Stimulated activated naive CD8-positive, alpha-beta T cell treated with anti-CD3 and anti-CD28 coated beads, Interleukin-15, amount 100 ng/mL, for 72 hours (primary cell): ENCODE results near the gene MYO9B.
"Not testable (repeated sequence)": the region's sequence is repeated elsewhere in the genome, so short reads cannot be mapped to it uniquely, and the experiment has no call there.

Source experiments
- ATAC-seq: fragments of 150-1000 bp; cut with Tn5 transposase; 2 replicates; pipeline ENCODE4 v1.10.0; 2021; ENCODE audit warnings: mild to moderate bottlenecking, moderate library complexity
- DNase-seq, 2 donors: peaks; one replicate each; pipeline ENCODE4 v3.0.0; 2021 to 2022
- H3K27ac Mint-ChIP-seq, 2 donors: one replicate each; pipeline ENCODE4 v1.8.0; 2022; ENCODE audit warnings: mild to moderate bottlenecking in 2 of 2, mixed read lengths in 2 of 2, moderate library complexity in 2 of 2
- H3K27me3 Mint-ChIP-seq: one replicate; pipeline ENCODE4 v1.8.0; 2022; ENCODE audit warnings: mixed read lengths
- H3K4me1 Mint-ChIP-seq: one replicate; pipeline ENCODE4 v1.8.0; 2022; ENCODE audit warnings: mild to moderate bottlenecking, mixed read lengths
- H3K4me3 Mint-ChIP-seq, 2 donors: one replicate each; pipeline ENCODE4 v1.8.0; 2022; ENCODE audit warnings: mild to moderate bottlenecking in 2 of 2, mixed read lengths in 2 of 2, moderate library complexity in 1 of 2
- H3K9me3 Mint-ChIP-seq, 2 donors: one replicate each; pipeline ENCODE4 v1.8.0; 2022; ENCODE audit warnings: mixed read lengths in 2 of 2

The MYO9B gene

DNA sequence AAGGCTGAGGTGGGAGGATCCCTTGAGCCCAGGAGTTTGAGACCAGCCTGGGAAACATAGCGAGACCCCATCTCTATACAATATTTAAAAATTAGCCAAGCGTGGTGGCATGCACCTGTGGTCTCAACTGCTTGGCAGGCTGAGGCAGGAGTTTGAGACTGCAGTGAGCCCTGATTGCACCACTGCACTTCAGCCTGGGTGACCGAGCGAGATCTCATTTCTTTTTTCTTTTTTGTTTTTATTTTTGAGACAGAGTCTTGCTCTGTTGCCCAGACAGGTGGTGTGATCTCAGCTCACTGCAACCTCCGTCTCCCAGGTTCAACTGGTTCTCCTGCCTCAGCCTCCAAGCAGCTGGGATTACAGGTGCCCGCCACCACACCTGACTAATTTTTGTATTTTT is 116.2 kb downstream of the MYO9B start:
- H3K4me3 Mint-ChIP-seq, H3K4me1 Mint-ChIP-seq, H3K9me3 Mint-ChIP-seq, H3K27me3 Mint-ChIP-seq, DNase-seq, H3K27ac Mint-ChIP-seq, ATAC-seq: not testable (repeated sequence)

DNA sequence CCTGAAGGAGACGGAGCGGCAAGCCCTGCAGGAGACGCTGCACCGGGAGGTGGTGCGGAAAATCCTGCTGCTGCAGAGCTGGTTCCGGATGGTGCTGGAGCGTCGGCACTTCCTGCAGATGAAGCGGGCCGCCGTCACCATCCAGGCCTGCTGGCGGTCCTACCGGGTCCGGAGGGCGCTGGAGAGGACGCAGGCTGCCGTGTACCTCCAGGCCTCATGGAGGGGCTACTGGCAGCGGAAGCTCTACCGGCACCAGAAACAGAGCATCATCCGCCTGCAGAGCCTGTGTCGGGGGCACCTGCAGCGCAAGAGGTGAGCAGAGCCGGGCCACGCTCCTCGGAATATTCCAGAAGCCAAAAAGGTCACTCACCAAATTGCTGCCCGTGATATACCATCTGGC is 117.2 kb downstream of the MYO9B start:
- no peaks in the 10 kb centered on the region for H3K27me3 Mint-ChIP-seq
- no peak overlapping the region for H3K27ac Mint-ChIP-seq
- H3K4me3 Mint-ChIP-seq = no peak overlapping the region
- ATAC-seq = no peak
- no peak for DNase-seq
- H3K9me3 Mint-ChIP-seq = no peaks in the 10 kb centered on the region
- no peaks in the 10 kb centered on the region for H3K4me1 Mint-ChIP-seq

DNA sequence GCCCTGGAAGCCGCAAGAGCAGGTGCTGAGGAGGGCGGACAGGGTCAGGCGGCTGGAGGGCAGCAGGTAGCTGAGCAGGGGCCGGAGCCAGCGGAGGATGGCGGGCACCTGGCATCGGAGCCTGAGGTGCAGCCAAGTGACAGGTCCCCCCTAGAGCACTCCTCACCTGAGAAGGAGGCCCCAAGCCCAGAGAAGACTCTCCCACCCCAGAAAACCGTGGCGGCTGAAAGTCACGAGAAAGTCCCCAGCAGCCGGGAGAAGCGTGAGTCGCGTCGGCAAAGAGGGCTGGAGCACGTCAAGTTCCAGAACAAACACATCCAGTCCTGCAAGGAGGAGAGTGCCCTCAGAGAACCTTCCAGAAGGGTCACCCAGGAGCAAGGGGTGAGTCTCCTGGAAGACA is 119.0 kb downstream of the MYO9B start:
- no peaks in the 10 kb centered on the region for H3K9me3 Mint-ChIP-seq
- no peaks in the 10 kb centered on the region for H3K4me1 Mint-ChIP-seq
- ATAC-seq (no peak), DNase-seq (no peak)
- H3K27ac Mint-ChIP-seq = peak overlapping the region in 1 of 2 donors; percentile 51
- H3K27me3 Mint-ChIP-seq = no peaks in the 10 kb centered on the region
- no peak overlapping the region for H3K4me3 Mint-ChIP-seq

DNA sequence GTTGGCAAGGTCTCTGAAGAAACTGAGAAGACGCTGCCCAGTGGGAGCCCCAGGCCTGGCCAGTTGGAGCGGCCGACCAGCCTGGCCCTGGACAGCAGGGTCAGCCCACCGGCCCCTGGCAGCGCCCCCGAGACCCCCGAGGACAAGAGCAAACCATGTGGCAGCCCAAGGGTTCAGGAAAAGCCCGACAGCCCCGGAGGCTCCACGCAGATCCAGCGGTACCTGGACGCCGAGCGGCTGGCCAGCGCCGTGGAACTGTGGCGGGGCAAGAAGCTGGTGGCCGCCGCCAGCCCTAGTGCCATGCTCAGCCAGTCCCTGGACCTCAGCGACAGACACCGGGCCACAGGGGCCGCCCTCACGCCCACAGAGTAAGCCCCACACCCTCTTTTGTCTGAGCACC is 119.5 kb downstream of the MYO9B start:
- H3K27me3 Mint-ChIP-seq = no peaks in the 10 kb centered on the region
- ATAC-seq (no peak), DNase-seq (no peak)
- peak overlapping the region in 1 of 2 donors; percentile 69 for H3K27ac Mint-ChIP-seq
- H3K9me3 Mint-ChIP-seq = no peaks in the 10 kb centered on the region
- no peak overlapping the region for H3K4me3 Mint-ChIP-seq
- no peaks in the 10 kb centered on the region for H3K4me1 Mint-ChIP-seq

- DNase-seq (no peak), ATAC-seq (no peak)
- Mint-ChIP-seq H3K27ac (no peak overlapping the region), H3K4me1 (no peaks in the 10 kb centered on the region), H3K9me3 (no peaks in the 10 kb centered on the region), H3K27me3 (no peaks in the 10 kb centered on the region), H3K4me3 (no peak overlapping the region)
Measured at GRCh38 chr19:17196610-17197009, 121.0 kb downstream of the MYO9B start.

GRCh38 chr19:17197666-17198065 is 122.1 kb downstream of the MYO9B start:
- Mint-ChIP-seq H3K4me1 (no peaks in the 10 kb centered on the region), H3K4me3 (no peak overlapping the region), H3K27ac (peak overlapping the region in 1 of 2 donors; percentile 64), H3K9me3 (no peaks in the 10 kb centered on the region), H3K27me3 (no peaks in the 10 kb centered on the region)
- no peak for DNase-seq
- ATAC-seq = no peak

DNA sequence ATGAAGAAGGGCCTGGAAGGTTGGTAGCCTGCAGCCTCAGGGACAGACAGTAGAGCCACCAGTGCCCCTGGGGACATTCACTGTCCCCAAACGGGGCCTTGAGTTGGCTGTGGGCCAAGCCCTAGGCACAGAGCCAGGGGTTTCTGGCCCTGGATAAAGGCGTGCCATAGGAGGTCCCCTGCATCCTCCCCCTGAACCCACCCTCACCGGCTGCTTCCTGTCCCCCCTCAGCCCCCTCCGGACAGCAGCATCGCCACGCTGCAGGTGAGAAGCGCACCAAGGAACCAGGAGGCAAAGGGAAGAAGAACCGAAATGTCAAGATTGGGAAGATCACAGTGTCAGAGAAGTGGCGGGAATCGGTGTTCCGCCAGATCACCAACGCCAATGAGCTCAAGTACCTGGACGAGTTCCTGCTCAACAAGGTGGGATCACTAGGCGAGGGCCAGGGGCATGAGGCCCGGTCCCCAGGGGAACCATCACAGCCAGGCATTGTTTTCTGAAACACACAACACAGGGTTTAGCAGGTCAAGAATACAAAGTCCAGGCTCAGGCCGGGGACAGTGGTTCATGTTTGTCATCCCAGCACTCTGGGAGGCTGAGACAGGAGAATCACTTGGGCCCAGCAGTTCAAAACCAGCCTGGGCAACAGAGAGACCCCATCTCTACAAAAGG is 125.0 kb downstream of the MYO9B start:
- DNase-seq (no peak), ATAC-seq (no peak)
- no peak overlapping the region for H3K4me3 Mint-ChIP-seq
- no peaks in the 10 kb centered on the region for H3K27me3 Mint-ChIP-seq
- H3K27ac Mint-ChIP-seq = no peak overlapping the region
- no peaks in the 10 kb centered on the region for H3K4me1 Mint-ChIP-seq
- H3K9me3 Mint-ChIP-seq = no peaks in the 10 kb centered on the region

- DNase-seq (no peak), ATAC-seq (no peak)
- no peak overlapping the region for H3K27ac Mint-ChIP-seq
- H3K9me3 Mint-ChIP-seq = no peaks in the 10 kb centered on the region
- no peaks in the 10 kb centered on the region for H3K27me3 Mint-ChIP-seq
- H3K4me3 Mint-ChIP-seq = no peak overlapping the region
- no peaks in the 10 kb centered on the region for H3K4me1 Mint-ChIP-seq
Measured at GRCh38 chr19:17202249-17202648, 126.7 kb downstream of the MYO9B start.

DNA sequence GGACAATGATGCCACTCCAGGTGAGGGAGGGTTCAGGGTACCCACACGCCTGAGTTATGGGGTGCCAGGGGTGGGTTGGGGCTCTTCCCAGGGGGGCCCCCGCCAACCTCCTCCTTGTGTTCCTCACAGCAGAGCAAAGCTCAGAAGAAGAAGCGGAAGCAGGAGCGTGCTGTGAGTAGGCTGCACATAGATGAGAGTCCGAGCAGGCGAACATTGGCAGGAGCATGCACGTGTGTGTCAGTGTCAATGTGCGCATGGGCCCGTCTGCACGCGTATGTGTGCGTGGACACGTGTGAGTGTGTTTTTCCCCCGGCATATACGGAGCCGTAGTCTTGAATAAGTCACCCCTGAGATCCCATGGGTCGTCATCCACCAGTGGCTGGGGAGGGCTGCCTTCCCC is 127.1 kb downstream of the MYO9B start:
- H3K9me3 Mint-ChIP-seq = no peaks in the 10 kb centered on the region
- no peak for ATAC-seq
- H3K27me3 Mint-ChIP-seq = no peaks in the 10 kb centered on the region
- no peaks in the 10 kb centered on the region for H3K4me1 Mint-ChIP-seq
- no peak overlapping the region for H3K27ac Mint-ChIP-seq
- DNase-seq = no peak
- no peak overlapping the region for H3K4me3 Mint-ChIP-seq

DNA sequence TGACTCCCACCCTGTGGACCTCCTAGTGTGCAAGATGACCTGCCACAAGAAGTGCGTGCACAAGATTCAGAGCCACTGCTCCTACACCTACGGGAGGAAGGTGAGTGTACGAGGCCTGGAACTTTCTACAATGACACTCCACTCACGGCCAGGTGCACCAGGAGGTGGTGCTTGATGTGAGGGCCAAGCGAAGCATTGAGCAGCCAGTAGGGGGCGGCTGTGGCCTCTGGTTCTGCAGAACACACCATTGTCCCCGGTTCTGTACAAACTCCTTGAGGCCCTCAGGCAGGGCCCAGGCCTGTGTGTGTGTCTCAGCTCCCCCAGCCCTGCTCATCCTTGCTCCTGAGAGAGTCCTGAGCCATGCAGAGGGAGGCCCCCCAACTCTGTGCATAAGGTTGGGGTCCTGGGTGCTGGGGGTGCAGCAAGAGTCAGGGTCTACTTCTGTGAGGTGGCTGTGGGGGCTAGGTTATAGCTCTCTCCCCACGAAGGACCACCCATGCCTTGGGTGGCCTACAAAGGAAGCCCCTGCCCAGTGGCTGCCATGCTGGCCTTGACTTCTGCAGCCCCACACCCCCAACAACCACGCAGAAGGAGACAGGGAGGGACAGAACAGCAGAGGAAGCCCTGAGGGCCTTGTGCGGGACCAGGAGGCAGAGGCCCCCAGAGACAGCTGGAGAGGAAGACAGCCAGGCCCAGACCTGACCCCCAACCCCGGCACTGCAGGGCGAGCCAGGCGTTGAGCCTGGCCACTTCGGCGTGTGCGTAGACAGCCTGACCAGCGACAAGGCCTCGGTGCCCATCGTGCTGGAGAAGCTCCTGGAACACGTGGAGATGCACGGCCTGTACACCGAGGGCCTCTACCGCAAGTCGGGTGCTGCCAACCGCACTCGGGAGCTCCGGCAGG is 129.9 kb downstream of the MYO9B start:
- Mint-ChIP-seq H3K27ac (no peak overlapping the region), H3K9me3 (no peaks in the 10 kb centered on the region), H3K4me3 (no peak overlapping the region), H3K4me1 (peaks cover 18% of the 10 kb centered on the region), H3K27me3 (no peaks in the 10 kb centered on the region)
- DNase-seq = peak; percentile 35 to 50
- ATAC-seq = peak; percentile 77

GRCh38 chr19:17206736-17207581 is 131.4 kb downstream of the MYO9B start:
- Mint-ChIP-seq H3K27ac (peak overlapping the region in 1 of 2 donors; percentile 48), H3K4me3 (no peak overlapping the region), H3K4me1 (peaks cover 18% of the 10 kb centered on the region), H3K9me3 (no peaks in the 10 kb centered on the region), H3K27me3 (no peaks in the 10 kb centered on the region)
- no peak for DNase-seq
- ATAC-seq = no peak

DNA sequence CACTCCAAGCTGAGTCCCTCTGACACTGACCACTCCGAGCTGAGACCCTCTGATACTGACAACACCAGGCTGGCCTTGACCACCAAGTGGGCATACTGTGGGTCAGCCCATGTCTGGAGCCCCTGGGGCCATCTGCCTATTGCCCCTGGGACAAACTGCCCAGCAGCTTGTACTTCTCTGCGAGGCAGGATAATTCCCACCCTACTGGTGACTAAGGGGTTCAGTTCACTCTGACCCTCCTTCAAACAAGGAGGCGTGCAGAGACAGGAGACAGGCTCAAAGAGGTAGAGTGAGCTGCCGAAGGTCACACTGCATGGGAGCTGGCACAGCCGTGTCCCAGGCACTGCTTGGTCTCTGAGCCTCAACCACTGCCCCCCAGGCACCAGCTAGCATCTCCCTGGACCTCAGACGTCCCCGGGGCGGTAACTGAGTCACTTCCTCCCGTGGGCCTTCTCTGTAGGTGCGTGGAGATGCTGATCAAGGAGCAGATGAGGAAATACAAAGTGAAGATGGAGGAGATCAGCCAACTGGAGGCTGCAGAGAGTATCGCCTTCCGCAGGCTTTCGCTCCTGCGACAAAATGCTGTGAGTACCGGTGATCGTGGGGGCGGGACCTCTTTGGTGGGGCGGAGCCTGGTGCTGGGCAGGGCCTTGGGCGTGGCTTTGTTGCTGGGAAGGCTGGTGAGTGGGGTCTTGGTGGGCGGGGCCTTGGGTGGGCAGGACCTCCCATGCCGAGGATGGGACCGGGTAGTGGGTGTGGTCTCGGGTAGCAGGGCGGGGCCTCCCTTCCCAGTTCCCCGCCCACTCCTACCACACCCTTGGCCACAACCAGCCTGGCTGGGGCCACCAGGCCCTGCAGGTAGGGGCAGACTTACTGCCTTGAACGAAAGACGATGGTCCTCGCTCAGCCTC is 133.8 kb downstream of the MYO9B start:
- peak in 1 of 2 donors; percentile 40 for DNase-seq
- peak overlapping the region in 1 of 2 donors; percentile 69 for H3K27ac Mint-ChIP-seq

DNA sequence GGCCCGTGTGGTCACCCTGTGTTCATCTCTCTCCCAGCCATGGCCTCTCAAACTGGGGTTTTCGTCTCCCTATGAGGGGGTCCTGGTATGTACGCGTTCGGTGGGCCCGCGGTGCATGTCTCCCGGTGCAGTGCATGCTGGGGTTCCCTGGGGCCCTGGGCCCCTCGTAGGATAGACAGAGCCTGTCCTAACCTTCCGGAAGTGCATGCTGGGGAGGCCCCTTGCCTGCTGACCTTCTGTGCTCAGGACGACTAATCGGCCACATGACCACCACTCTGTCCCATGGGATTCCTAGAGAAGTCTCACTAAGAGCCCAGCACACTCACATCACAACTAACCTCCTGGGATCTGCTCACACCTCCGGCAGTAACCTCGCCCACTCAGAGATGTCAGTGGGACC is 134.7 kb downstream of the MYO9B start:
- H3K4me1 Mint-ChIP-seq = peaks cover 30% of the 10 kb centered on the region
- H3K9me3 Mint-ChIP-seq = no peaks in the 10 kb centered on the region
- DNase-seq (no peak), ATAC-seq (no peak)
- H3K4me3 Mint-ChIP-seq = no peak overlapping the region
- H3K27ac Mint-ChIP-seq = peak overlapping the region in 1 of 2 donors; percentile 86
- H3K27me3 Mint-ChIP-seq = no peaks in the 10 kb centered on the region

More for the DNA sequence above, 133.8 kb downstream of the MYO9B start:
- H3K4me1 Mint-ChIP-seq = peaks cover 21% of the 10 kb centered on the region
- no peak overlapping the region for H3K4me3 Mint-ChIP-seq
- H3K9me3 Mint-ChIP-seq = no peaks in the 10 kb centered on the region
- ATAC-seq = peak; percentile 41
- no peaks in the 10 kb centered on the region for H3K27me3 Mint-ChIP-seq

- Mint-ChIP-seq H3K27ac (peak overlapping the region in 1 of 2 donors; percentile 40), H3K27me3 (no peaks in the 10 kb centered on the region), H3K4me1 (peaks cover 45% of the 10 kb centered on the region), H3K9me3 (no peaks in the 10 kb centered on the region), H3K4me3 (no peak overlapping the region)
- ATAC-seq = no peak
- no peak for DNase-seq
Measured at GRCh38 chr19:17211547-17212446, 136.2 kb downstream of the MYO9B start.
